GM18526 (cell line): ENCODE data around the gene LIN54.

Source experiments
- POLR2A ChIP-seq: IDR thresholded peaks from 3 replicates; pipeline ENCODE4 v1.6.1; 2011; ENCODE audit not compliant: insufficient read length; ENCODE audit errors: extremely low read depth

Gene LIN54

GRCh38 chr4:83013902-83014301 lies 3.3 kb upstream of the LIN54 start:
- TF ChIP-seq POLR2A = no peak

- TF ChIP-seq POLR2A = no peak
Measured at GRCh38 chr4:83013420-83013867, 2.8 kb upstream of the LIN54 start.

- peak; percentile 63 for TF ChIP-seq POLR2A
Measured at GRCh38 chr4:83012687-83013419, 2.2 kb upstream of the LIN54 start.

- no peak for TF ChIP-seq POLR2A
Measured at GRCh38 chr4:83012200-83012686, 1.6 kb upstream of the LIN54 start.

GRCh38 chr4:83011689-83012199 lies 1.1 kb upstream of the LIN54 start:
- no peak for TF ChIP-seq POLR2A

- TF ChIP-seq POLR2A = no peak
Measured at GRCh38 chr4:83010111-83010521, 507 bp downstream of the LIN54 start.

- no peak for TF ChIP-seq POLR2A
Measured at GRCh38 chr4:83009529-83009928, 1.1 kb downstream of the LIN54 start.

- no peak for TF ChIP-seq POLR2A
Measured at GRCh38 chr4:83002329-83002728, 8.3 kb downstream of the LIN54 start.

GRCh38 chr4:82998898-82999297 lies 11.7 kb downstream of the LIN54 start:
- TF ChIP-seq POLR2A = no peak

GRCh38 chr4:82994834-82995233 lies 15.8 kb downstream of the LIN54 start:
- TF ChIP-seq POLR2A = no peak

- no peak for TF ChIP-seq POLR2A
Measured at GRCh38 chr4:82989575-82990429, 20.8 kb downstream of the LIN54 start.

GRCh38 chr4:82988323-82988832 lies 22.2 kb downstream of the LIN54 start:
- no peak for TF ChIP-seq POLR2A

- no peak for TF ChIP-seq POLR2A
Measured at GRCh38 chr4:82984459-82984858, 26.2 kb downstream of the LIN54 start.

GRCh38 chr4:82983444-82983843 lies 27.2 kb downstream of the LIN54 start:
- TF ChIP-seq POLR2A = no peak

- TF ChIP-seq POLR2A = no peak
Measured at GRCh38 chr4:82981138-82981537, 29.5 kb downstream of the LIN54 start.

- TF ChIP-seq POLR2A = no peak
Measured at GRCh38 chr4:82975792-82976191, 34.8 kb downstream of the LIN54 start.
